Neutrophil (primary cell): Measurements from ENCODE around the gene APCDD1L.

ENCODE experiments used
- H3K27ac ChIP-seq: fragments of 200-600 bp; sonication (generic); 2 replicates; pipeline ENCODE4 v1.5.1; 2016; ENCODE audit warnings: mild to moderate bottlenecking, moderate library complexity
- H3K27me3 ChIP-seq: fragments of 200-600 bp; sonication (generic); 2 replicates; pipeline ENCODE4 v1.6.0; 2016; ENCODE audit warnings: mild to moderate bottlenecking
- H3K36me3 ChIP-seq: fragments of 200-600 bp; sonication (generic); 2 replicates; pipeline ENCODE4 v1.5.1; 2017
- H3K4me1 ChIP-seq, 2 experiments: fragments of 200-600 bp in 1 of 2; sonication (generic) in 1 of 2; 1 replicate in 1 of 2; 2 replicates in 1 of 2; pipeline versions ENCODE4 v1.5.1 to v1.6.1; 2013 to 2016; ENCODE audit warnings: low read depth in 1 of 2, low read length in 1 of 2, mild to moderate bottlenecking in 1 of 2, moderate library complexity in 1 of 2; ENCODE audit not compliant: control insufficient read depth in 1 of 2, insufficient read depth in 1 of 2
- H3K4me3 ChIP-seq, 2 experiments: fragments of 200-600 bp in 1 of 2; sonication (generic) in 1 of 2; 1 replicate in 1 of 2; 2 replicates in 1 of 2; pipeline ENCODE4 v1.5.1; 2013 to 2016; ENCODE audit warnings: low read depth in 1 of 2, low read length in 1 of 2, mild to moderate bottlenecking in 1 of 2, moderate library complexity in 1 of 2
- H3K9me3 ChIP-seq: fragments of 200-600 bp; sonication (generic); 2 replicates; pipeline ENCODE4 v1.5.1; 2016
- CTCF ChIP-seq: fragments of 200-600 bp; sonication (generic); IDR thresholded peaks from 2 replicates; pipeline ENCODE4 v1.5.1; 2016; ENCODE audit warnings: antibody characterized with exemption

The APCDD1L gene

GRCh38 chr20:58523072-58523970, 8.1 kb upstream of the APCDD1L start:
- Histone ChIP-seq H3K9me3 (no peaks in the 10 kb centered on the region), H3K27ac (no peak overlapping the region), H3K36me3 (no peaks in the 10 kb centered on the region), H3K4me1 (no peaks in the 10 kb centered on the region), H3K27me3 (peaks cover 19% of the 10 kb centered on the region), H3K4me3 (no peak overlapping the region)
- TF ChIP-seq CTCF, result no peak

- Histone ChIP-seq H3K27me3 (peaks cover 25% of the 10 kb centered on the region), H3K4me3 (no peak overlapping the region), H3K36me3 (no peaks in the 10 kb centered on the region), H3K4me1 (no peaks in the 10 kb centered on the region), H3K9me3 (no peaks in the 10 kb centered on the region), H3K27ac (no peak overlapping the region)
- TF ChIP-seq CTCF, result no peak
These were observed 7.5 kb upstream of the APCDD1L start for GRCh38 chr20:58522666-58523065.

GRCh38 chr20:58521763-58522162, 6.6 kb upstream of the APCDD1L start:
- H3K4me3 ChIP-seq, result no peak overlapping the region
- TF ChIP-seq CTCF, result no peak
- peaks cover 32% of the 10 kb centered on the region for H3K27me3 ChIP-seq
- H3K27ac ChIP-seq, result no peak overlapping the region
- no peaks in the 10 kb centered on the region for H3K4me1 ChIP-seq
- H3K36me3 ChIP-seq, result no peaks in the 10 kb centered on the region
- no peaks in the 10 kb centered on the region for H3K9me3 ChIP-seq

GRCh38 chr20:58519940-58520712, 4.9 kb upstream of the APCDD1L start:
- no peak overlapping the region for H3K27ac ChIP-seq
- TF ChIP-seq CTCF, result no peak
- no peak overlapping the region for H3K4me3 ChIP-seq
- H3K4me1 ChIP-seq, result no peaks in the 10 kb centered on the region
- peaks cover 48% of the 10 kb centered on the region for H3K27me3 ChIP-seq
- no peaks in the 10 kb centered on the region for H3K9me3 ChIP-seq
- H3K36me3 ChIP-seq, result no peaks in the 10 kb centered on the region

- Histone ChIP-seq H3K27ac (no peak overlapping the region), H3K4me1 (no peaks in the 10 kb centered on the region), H3K4me3 (no peak overlapping the region), H3K9me3 (no peaks in the 10 kb centered on the region), H3K36me3 (no peaks in the 10 kb centered on the region), H3K27me3 (peaks cover 59% of the 10 kb centered on the region)
- no peak for TF ChIP-seq CTCF
These were observed 3.8 kb upstream of the APCDD1L start for GRCh38 chr20:58518896-58519593.
